ENCODE data around the gene ZNF714. TPM values are rescaled to one million over a fixed set of nuclear protein-coding genes. Genes with fewer than 3 reads are reported as not detected.

Gene ZNF714
- total RNA-seq, 1 donor from 2014 or later, result 102 TPM

DNA sequence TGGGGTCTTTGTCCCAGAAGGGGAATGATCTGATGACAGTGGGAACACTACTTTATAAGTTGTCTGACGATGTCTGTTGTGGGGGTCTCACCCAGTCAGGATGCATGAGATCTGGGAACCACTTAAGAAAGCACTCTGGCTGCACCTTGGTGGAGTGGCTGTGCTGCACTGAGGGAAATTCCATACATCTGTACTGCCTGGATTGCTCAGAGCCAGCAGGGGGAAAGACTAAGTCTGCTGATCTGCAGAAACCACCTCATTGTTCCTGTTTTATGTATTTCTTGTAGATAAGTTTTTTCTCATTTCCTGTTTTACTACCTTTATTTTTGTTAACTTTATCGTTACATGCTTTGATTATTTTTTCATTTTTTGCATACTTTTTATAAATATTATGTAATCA lies 34.3 kb upstream of the ZNF714 start:
- Mint-ChIP-seq H3K4me3 (no peak overlapping the region), H3K4me1 (no peaks in the 10 kb centered on the region), H3K9me3 (peaks cover 66% of the 10 kb centered on the region), H3K27me3 (ENCODE audit: insufficient read depth, low read depth) (no peaks in the 10 kb centered on the region), H3K36me3 (peaks cover 69% of the 10 kb centered on the region), H3K27ac (no peak overlapping the region)
- TF ChIP-seq EZH2phosphoT487 (IDR thresholded peaks at IDR 0.05), result no peak
- TF ChIP-seq, protein P1, sequence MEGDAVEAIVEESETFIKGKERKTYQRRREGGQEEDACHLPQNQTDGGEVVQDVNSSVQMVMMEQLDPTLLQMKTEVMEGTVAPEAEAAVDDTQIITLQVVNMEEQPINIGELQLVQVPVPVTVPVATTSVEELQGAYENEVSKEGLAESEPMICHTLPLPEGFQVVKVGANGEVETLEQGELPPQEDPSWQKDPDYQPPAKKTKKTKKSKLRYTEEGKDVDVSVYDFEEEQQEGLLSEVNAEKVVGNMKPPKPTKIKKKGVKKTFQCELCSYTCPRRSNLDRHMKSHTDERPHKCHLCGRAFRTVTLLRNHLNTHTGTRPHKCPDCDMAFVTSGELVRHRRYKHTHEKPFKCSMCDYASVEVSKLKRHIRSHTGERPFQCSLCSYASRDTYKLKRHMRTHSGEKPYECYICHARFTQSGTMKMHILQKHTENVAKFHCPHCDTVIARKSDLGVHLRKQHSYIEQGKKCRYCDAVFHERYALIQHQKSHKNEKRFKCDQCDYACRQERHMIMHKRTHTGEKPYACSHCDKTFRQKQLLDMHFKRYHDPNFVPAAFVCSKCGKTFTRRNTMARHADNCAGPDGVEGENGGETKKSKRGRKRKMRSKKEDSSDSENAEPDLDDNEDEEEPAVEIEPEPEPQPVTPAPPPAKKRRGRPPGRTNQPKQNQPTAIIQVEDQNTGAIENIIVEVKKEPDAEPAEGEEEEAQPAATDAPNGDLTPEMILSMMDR (IDR thresholded peaks at IDR 0.05), result no peak
- TF ChIP-seq EZH2 (IDR thresholded peaks at IDR 0.05), result no peak
- H3F3A ChIP-seq (ENCODE audit: low read depth), result no peaks in the 10 kb centered on the region
- no peaks in the 10 kb centered on the region for H3K4me1 ChIP-seq
- H3K4me3 ChIP-seq, result no peak overlapping the region
- peaks cover 47% of the 10 kb centered on the region for H3K79me2 ChIP-seq (ENCODE audit: low read depth)
- H3K9me3 ChIP-seq (ENCODE audit: low read depth), result peaks cover 9% of the 10 kb centered on the region
- H3K27ac ChIP-seq, result no peak overlapping the region
- no peak overlapping the region for H3K9ac ChIP-seq
- H3K4me2 ChIP-seq, result no peak overlapping the region
- DNase-seq (ENCODE audit: low spot score), result no peak
- H3K27me3 ChIP-seq, result no peaks in the 10 kb centered on the region
- no peaks in the 10 kb centered on the region for H4K20me1 ChIP-seq (ENCODE audit: low read depth)
- peaks cover 13% of the 10 kb centered on the region for H3K36me3 ChIP-seq
- H2AFZ ChIP-seq (replicated peaks), result no peak overlapping the region

DNA sequence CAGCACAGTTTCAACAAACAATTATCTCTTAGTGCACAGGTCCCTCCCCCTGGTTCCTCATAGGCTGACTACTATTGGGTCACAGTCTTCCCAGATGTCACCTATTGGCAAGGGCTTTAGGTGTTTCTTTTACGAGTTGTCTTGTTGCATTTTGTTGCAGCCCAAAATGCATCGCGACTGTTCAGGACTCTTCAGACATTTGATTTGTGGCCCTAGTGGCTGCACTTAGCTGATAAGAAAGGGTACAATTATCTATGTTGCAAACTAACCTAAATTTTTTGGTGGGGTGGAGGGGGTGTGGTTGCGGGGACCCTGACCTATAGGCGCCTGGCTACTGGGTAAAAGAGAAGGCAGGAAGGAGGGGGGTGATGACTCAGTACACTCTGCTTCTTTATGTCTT lies 29.1 kb upstream of the ZNF714 start:
- Histone ChIP-seq H3K27ac (no peak overlapping the region), H3K27me3 (no peaks in the 10 kb centered on the region), H4K20me1 (ENCODE audit: low read depth) (no peaks in the 10 kb centered on the region), H3K36me3 (peaks cover 28% of the 10 kb centered on the region), H3K9me3 (ENCODE audit: low read depth) (no peaks in the 10 kb centered on the region), H3K79me2 (ENCODE audit: low read depth) (no peaks in the 10 kb centered on the region), H2AFZ (replicated peaks) (no peak overlapping the region), H3K4me1 (no peaks in the 10 kb centered on the region), H3K9ac (no peak overlapping the region), H3K4me3 (no peak overlapping the region), H3F3A (ENCODE audit: low read depth) (no peaks in the 10 kb centered on the region), H3K4me2 (no peak overlapping the region)
- Mint-ChIP-seq H3K27ac (no peak overlapping the region), H3K27me3 (ENCODE audit: insufficient read depth, low read depth) (no peaks in the 10 kb centered on the region), H3K4me3 (no peak overlapping the region), H3K4me1 (no peaks in the 10 kb centered on the region), H3K9me3 (peaks cover 56% of the 10 kb centered on the region), H3K36me3 (peaks cover 60% of the 10 kb centered on the region)
- no peak for TF ChIP-seq EZH2 (IDR thresholded peaks at IDR 0.05)
- no peak for TF ChIP-seq EZH2phosphoT487 (IDR thresholded peaks at IDR 0.05)
- TF ChIP-seq, protein P1 (IDR thresholded peaks at IDR 0.05), result no peak
- no peak for DNase-seq (ENCODE audit: low spot score)

DNA sequence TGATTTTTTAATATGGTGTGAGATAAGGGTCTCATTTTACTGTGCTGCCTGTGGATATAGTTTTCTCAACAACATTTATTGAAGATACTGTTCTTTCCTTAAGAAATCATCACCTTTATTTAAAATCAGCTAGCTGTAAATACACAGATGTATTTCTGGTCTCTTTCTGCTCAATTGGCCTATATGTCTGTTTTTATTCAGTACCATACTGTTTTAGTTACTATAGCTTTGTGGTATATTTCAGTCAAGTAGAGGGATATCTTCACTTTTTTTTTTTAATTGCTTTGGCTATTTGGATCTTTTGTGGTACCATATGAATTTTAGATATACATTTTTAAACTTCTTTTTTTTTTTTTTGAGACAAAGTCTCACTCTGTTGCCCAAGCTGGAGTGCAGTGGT lies 16.7 kb upstream of the ZNF714 start:
- Mint-ChIP-seq H3K9me3 (peaks cover 32% of the 10 kb centered on the region), H3K4me3 (no peak overlapping the region), H3K27ac (no peak overlapping the region), H3K36me3 (peaks cover 34% of the 10 kb centered on the region), H3K27me3 (ENCODE audit: insufficient read depth, low read depth) (no peaks in the 10 kb centered on the region), H3K4me1 (no peaks in the 10 kb centered on the region)
- no peak for DNase-seq (ENCODE audit: low spot score)
- Histone ChIP-seq H3K4me3 (no peak overlapping the region), H3K9me3 (ENCODE audit: low read depth) (peaks cover 4% of the 10 kb centered on the region), H3K4me2 (no peak overlapping the region), H3K79me2 (ENCODE audit: low read depth) (no peaks in the 10 kb centered on the region), H3K27me3 (no peaks in the 10 kb centered on the region), H4K20me1 (ENCODE audit: low read depth) (no peaks in the 10 kb centered on the region), H2AFZ (replicated peaks) (no peak overlapping the region), H3K4me1 (no peaks in the 10 kb centered on the region), H3F3A (ENCODE audit: low read depth) (no peaks in the 10 kb centered on the region), H3K36me3 (peaks cover 6% of the 10 kb centered on the region), H3K9ac (no peak overlapping the region), H3K27ac (no peak overlapping the region)
- TF ChIP-seq, protein P1 (IDR thresholded peaks at IDR 0.05), result no peak
- TF ChIP-seq EZH2 (IDR thresholded peaks at IDR 0.05) (no peak), EZH2phosphoT487 (IDR thresholded peaks at IDR 0.05) (no peak)

All from neural progenitor cell (in vitro differentiated cells).